Uterus (tissue), 4 donors: ENCODE results near the gene BMP2. TPM values are rescaled to one million over a fixed set of nuclear protein-coding genes. Genes with fewer than 3 reads are reported as not detected.
A peak's percentile ranks its signal among the peaks of the same experiment; 100 is the strongest.

Experiments used
- DNase-seq, 2 donors: peaks; one replicate each; pipeline ENCODE4 v3.0.0-alpha.2; 2019 to 2020
- H3K27ac ChIP-seq, 2 donors: fragments of 200-600 bp; sonication (generic); 1 replicate in 1 of 2; 2 replicates in 1 of 2; pipeline ENCODE4 v1.5.1; 2016 to 2018
- H3K27me3 ChIP-seq, 2 donors: fragments of 200-600 bp; sonication (generic); one replicate each; pipeline ENCODE4 v1.5.1; 2018 to 2019; ENCODE audit warnings: control low read depth in 1 of 2
- H3K36me3 ChIP-seq, 2 donors: fragments of 200-600 bp; sonication (generic); one replicate each; pipeline ENCODE4 v1.5.1; 2019; ENCODE audit warnings: control low read depth in 1 of 2
- H3K4me1 ChIP-seq, 2 donors: fragments of 200-600 bp; sonication (generic); one replicate each; pipeline ENCODE4 v1.5.1; 2018 to 2019; ENCODE audit warnings: control low read depth in 1 of 2
- H3K4me3 ChIP-seq, 2 donors: fragments of 200-600 bp; sonication (generic); 1 replicate in 1 of 2; 2 replicates in 1 of 2; pipeline ENCODE4 v1.5.1; 2018 to 2019; ENCODE audit warnings: mild to moderate bottlenecking in 1 of 2
- H3K9me3 ChIP-seq, 2 donors: fragments of 200-600 bp; sonication (generic); one replicate each; pipeline ENCODE4 v1.5.1; 2019; ENCODE audit warnings: control low read depth in 1 of 2
- POLR2A ChIP-seq, 2 donors: fragments of 450-650 bp; IDR thresholded peaks; one replicate each; pipeline ENCODE4 v1.6.1; 2016; ENCODE audit warnings: antibody characterized with exemption in 2 of 2, mild to moderate bottlenecking in 1 of 2, moderate library complexity in 1 of 2
- intact Hi-C: fragments of 100-400 bp; cut with DNase I; formaldehyde crosslinking; loops from one replicate; pipeline ENCODE4 v1.15.1; 2023; ENCODE audit warnings: low total_unique reads
- total RNA-seq, 4 donors: library from RNA; depleted of rRNA in 3 of 4; stranded (reverse); fragments of >200 nt in 3 of 4; gene quantifications; one replicate each; pipeline versions ENCODE4 v1.1.0 to v1.2.4, GENCODE V29; 2014 to 2023
- TF ChIP-seq, protein P1 (sequence below), 4 experiments: fragments of 200-600 bp in 2 of 4; fragments of 450-650 bp in 2 of 4; sonication (generic) in 2 of 4; IDR thresholded peaks; one replicate each; pipeline ENCODE4 v1.5.1; 2016 to 2019; ENCODE audit warnings: antibody characterized with exemption in 4 of 4, mild to moderate bottlenecking in 2 of 4, moderate library complexity in 1 of 4
- donor health status: DM: yes; HTN: yes; CAD: no.

Gene BMP2
- total RNA-seq, 4 donors from 2014 or later = 2.1 to 17.0 (median 4.9) TPM

GRCh38 chr20:6732001-6732447, 35.5 kb upstream of the BMP2 start:
- peak; percentile 63 to 73 for DNase-seq
- H3K4me3 ChIP-seq = no peak overlapping the region
- H3K36me3 ChIP-seq = no peaks in the 10 kb centered on the region
- H3K9me3 ChIP-seq = no peaks in the 10 kb centered on the region
- H3K27me3 ChIP-seq = no peaks in the 10 kb centered on the region
- intact Hi-C loops = no loop called here
- H3K27ac ChIP-seq = no peak overlapping the region
- no peaks in the 10 kb centered on the region for H3K4me1 ChIP-seq
- TF ChIP-seq, protein P1, sequence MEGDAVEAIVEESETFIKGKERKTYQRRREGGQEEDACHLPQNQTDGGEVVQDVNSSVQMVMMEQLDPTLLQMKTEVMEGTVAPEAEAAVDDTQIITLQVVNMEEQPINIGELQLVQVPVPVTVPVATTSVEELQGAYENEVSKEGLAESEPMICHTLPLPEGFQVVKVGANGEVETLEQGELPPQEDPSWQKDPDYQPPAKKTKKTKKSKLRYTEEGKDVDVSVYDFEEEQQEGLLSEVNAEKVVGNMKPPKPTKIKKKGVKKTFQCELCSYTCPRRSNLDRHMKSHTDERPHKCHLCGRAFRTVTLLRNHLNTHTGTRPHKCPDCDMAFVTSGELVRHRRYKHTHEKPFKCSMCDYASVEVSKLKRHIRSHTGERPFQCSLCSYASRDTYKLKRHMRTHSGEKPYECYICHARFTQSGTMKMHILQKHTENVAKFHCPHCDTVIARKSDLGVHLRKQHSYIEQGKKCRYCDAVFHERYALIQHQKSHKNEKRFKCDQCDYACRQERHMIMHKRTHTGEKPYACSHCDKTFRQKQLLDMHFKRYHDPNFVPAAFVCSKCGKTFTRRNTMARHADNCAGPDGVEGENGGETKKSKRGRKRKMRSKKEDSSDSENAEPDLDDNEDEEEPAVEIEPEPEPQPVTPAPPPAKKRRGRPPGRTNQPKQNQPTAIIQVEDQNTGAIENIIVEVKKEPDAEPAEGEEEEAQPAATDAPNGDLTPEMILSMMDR (IDR thresholded peaks at IDR 0.05) = no peak
- TF ChIP-seq POLR2A (IDR thresholded peaks at IDR 0.05) = no peak

- Histone ChIP-seq H3K27ac (no peak overlapping the region), H3K4me3 (no peak overlapping the region), H3K27me3 (no peaks in the 10 kb centered on the region), H3K36me3 (no peaks in the 10 kb centered on the region), H3K9me3 (no peaks in the 10 kb centered on the region), H3K4me1 (no peaks in the 10 kb centered on the region)
- TF ChIP-seq, protein P1 (IDR thresholded peaks at IDR 0.05) = no peak
- no peak for TF ChIP-seq POLR2A (IDR thresholded peaks at IDR 0.05)
- intact Hi-C loops = no loop called here
- DNase-seq = no peak
Observed at GRCh38 chr20:6732851-6733250, 34.6 kb upstream of the BMP2 start.

DNA sequence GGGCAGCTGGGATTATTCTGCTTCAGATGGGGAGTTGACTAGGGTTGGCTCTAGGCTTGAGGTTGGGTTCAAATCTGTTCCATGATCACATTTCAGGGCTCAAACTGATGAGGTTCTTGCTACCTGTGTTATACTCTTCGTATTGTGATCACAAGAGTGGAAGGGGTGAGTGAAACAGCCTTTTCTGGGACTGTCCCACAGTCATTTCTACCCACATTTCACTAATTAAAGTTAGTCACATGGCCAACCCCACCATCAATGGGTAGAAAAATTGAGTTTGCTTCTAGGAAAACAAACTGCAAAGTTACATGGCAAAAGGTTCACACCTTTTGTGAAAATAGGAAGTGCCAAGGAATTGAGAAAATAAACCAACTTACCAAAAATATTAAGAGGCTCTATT, 33.5 kb upstream of the BMP2 start:
- H3K9me3 ChIP-seq = no peaks in the 10 kb centered on the region
- TF ChIP-seq POLR2A (IDR thresholded peaks at IDR 0.05) = no peak
- TF ChIP-seq, protein P1 (IDR thresholded peaks at IDR 0.05) = no peak
- no peaks in the 10 kb centered on the region for H3K36me3 ChIP-seq
- no peaks in the 10 kb centered on the region for H3K27me3 ChIP-seq
- no peaks in the 10 kb centered on the region for H3K4me1 ChIP-seq
- no peak for DNase-seq
- intact Hi-C loops = no loop called here
- no peak overlapping the region for H3K27ac ChIP-seq
- no peak overlapping the region for H3K4me3 ChIP-seq

- Histone ChIP-seq H3K36me3 (no peaks in the 10 kb centered on the region), H3K27ac (peak overlapping the region in 1 of 2 donors; percentile 64), H3K4me3 (no peak overlapping the region), H3K4me1 (no peaks in the 10 kb centered on the region), H3K27me3 (no peaks in the 10 kb centered on the region), H3K9me3 (no peaks in the 10 kb centered on the region)
- TF ChIP-seq, protein P1 (IDR thresholded peaks at IDR 0.05) = no peak
- no peak for TF ChIP-seq POLR2A (IDR thresholded peaks at IDR 0.05)
- DNase-seq = peak in 1 of 2 donors; percentile 17
- intact Hi-C loops = no loop called here
Observed at GRCh38 chr20:6735942-6736845, 31.3 kb upstream of the BMP2 start.

DNA sequence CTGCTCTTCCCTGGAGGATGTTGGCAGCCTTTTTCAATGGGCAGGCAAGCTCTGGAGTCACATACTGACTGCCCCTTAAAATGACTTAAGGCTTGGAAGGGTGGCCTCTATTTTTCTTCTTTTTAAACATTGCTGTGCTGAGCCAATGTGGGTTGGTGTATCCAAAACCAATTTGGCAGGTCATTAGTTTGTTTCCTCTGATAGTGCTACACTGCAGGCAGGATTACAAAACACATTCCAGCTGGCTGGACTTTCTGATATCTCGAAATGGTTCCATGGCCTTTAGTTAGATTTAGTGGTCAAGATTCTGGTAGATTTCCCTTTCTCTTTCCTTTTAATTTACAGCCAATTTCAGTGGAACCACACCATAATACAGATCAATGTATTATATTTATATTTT, 28.1 kb upstream of the BMP2 start:
- Histone ChIP-seq H3K4me3 (no peak overlapping the region), H3K4me1 (no peaks in the 10 kb centered on the region), H3K27me3 (no peaks in the 10 kb centered on the region), H3K36me3 (no peaks in the 10 kb centered on the region), H3K9me3 (no peaks in the 10 kb centered on the region), H3K27ac (no peak overlapping the region)
- TF ChIP-seq, protein P1 (IDR thresholded peaks at IDR 0.05) = no peak
- no peak for TF ChIP-seq POLR2A (IDR thresholded peaks at IDR 0.05)
- intact Hi-C loops = no loop called here
- no peak for DNase-seq
